PFSK-1 (cell line): ENCODE measurements around the gene RRM2. TPM values are rescaled to one million over a fixed set of nuclear protein-coding genes. Genes with fewer than 3 reads are reported as not detected.

Source experiments
- FOXP2 ChIP-seq: optimal IDR thresholded peaks from 2 replicates; pipeline ENCODE3; 2011; ENCODE audit warnings: borderline replicate concordance, control low read depth, inconsistent platforms; ENCODE audit not compliant: insufficient read depth; ENCODE audit errors: extremely low read length, extremely low read depth
- POLR2AphosphoS5 ChIP-seq: IDR thresholded peaks from 2 replicates; pipeline ENCODE4 v1.6.1; 2012; ENCODE audit warnings: low read depth, mild to moderate bottlenecking, control low read depth, low read length, moderate library complexity
- SIN3A ChIP-seq: IDR thresholded peaks from 2 replicates; pipeline ENCODE4 v1.6.1; 2012; ENCODE audit warnings: mild to moderate bottlenecking, low read length, moderate library complexity, borderline replicate concordance; ENCODE audit not compliant: insufficient read depth
- TAF1 ChIP-seq: IDR thresholded peaks from 2 replicates; pipeline ENCODE4 v1.6.1; 2012; ENCODE audit warnings: low read length, control low read depth, borderline replicate concordance; ENCODE audit not compliant: insufficient read depth
- polyA plus RNA-seq: library from polyadenylated mRNA; unstranded; fragments of >200 nt; gene quantifications from one replicate; pipeline ENCODE4 v1.2.1, GENCODE V29; 2012; ENCODE audit warnings: low read depth, missing spikeins; ENCODE audit not compliant: insufficient read length
- TF ChIP-seq, protein P1 (sequence below), 2 experiments: IDR thresholded peaks; 2 replicates each; pipeline versions ENCODE4 v1.6.1 to v1.8.0; 2011 to 2012; ENCODE audit warnings: low read depth in 2 of 2, low read length in 2 of 2, control low read depth in 1 of 2, inconsistent platforms in 1 of 2, mild to moderate bottlenecking in 1 of 2, moderate library complexity in 1 of 2; ENCODE audit not compliant: insufficient read depth in 1 of 2

Gene RRM2
- 55.8 TPM for polyA plus RNA-seq

DNA sequence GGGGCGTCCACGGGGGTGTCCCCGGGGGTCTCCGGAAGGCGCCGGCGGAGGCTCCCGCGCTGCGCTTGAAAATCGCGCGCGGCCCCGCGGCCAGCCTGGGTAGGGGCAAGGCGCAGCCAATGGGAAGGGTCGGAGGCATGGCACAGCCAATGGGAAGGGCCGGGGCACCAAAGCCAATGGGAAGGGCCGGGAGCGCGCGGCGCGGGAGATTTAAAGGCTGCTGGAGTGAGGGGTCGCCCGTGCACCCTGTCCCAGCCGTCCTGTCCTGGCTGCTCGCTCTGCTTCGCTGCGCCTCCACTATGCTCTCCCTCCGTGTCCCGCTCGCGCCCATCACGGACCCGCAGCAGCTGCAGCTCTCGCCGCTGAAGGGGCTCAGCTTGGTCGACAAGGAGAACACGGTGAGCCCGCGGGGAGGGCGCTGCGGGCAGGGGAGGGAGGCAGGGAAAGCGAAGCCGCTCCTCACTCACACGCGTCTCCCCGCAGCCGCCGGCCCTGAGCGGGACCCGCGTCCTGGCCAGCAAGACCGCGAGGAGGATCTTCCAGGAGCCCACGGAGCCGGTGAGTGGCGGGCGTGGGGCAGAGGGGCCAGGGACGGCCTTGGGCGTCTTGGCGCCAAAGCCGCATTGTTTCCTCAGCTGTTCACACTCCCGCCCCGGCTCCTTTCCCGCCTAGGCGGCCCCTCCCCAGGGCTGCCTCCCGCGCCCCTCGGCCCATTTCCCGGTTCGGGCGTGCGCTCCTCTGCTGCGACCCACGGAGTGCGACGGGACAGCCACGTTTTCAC is at the start of gene RRM2:
TSS of gene RRM2 (plus strand) at position 240 of the 781 bp plus-strand sequence. CDS start at position 300, 60 bp downstream.
- TF ChIP-seq, protein P1, sequence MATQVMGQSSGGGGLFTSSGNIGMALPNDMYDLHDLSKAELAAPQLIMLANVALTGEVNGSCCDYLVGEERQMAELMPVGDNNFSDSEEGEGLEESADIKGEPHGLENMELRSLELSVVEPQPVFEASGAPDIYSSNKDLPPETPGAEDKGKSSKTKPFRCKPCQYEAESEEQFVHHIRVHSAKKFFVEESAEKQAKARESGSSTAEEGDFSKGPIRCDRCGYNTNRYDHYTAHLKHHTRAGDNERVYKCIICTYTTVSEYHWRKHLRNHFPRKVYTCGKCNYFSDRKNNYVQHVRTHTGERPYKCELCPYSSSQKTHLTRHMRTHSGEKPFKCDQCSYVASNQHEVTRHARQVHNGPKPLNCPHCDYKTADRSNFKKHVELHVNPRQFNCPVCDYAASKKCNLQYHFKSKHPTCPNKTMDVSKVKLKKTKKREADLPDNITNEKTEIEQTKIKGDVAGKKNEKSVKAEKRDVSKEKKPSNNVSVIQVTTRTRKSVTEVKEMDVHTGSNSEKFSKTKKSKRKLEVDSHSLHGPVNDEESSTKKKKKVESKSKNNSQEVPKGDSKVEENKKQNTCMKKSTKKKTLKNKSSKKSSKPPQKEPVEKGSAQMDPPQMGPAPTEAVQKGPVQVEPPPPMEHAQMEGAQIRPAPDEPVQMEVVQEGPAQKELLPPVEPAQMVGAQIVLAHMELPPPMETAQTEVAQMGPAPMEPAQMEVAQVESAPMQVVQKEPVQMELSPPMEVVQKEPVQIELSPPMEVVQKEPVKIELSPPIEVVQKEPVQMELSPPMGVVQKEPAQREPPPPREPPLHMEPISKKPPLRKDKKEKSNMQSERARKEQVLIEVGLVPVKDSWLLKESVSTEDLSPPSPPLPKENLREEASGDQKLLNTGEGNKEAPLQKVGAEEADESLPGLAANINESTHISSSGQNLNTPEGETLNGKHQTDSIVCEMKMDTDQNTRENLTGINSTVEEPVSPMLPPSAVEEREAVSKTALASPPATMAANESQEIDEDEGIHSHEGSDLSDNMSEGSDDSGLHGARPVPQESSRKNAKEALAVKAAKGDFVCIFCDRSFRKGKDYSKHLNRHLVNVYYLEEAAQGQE (IDR thresholded peaks at IDR 0.05; ENCODE audit: insufficient read depth in 1 of 2, low read depth in 2 of 2, low read length in 2 of 2), result no peak
- TF ChIP-seq FOXP2, result peak; percentile 31
- TF ChIP-seq TAF1, result peak; percentile 64; the same call in 1 of the 2 replicates
- TF ChIP-seq POLR2AphosphoS5, result peak; percentile 99
- peak; percentile 79; the same call in 1 of the 2 replicates for TF ChIP-seq SIN3A

DNA sequence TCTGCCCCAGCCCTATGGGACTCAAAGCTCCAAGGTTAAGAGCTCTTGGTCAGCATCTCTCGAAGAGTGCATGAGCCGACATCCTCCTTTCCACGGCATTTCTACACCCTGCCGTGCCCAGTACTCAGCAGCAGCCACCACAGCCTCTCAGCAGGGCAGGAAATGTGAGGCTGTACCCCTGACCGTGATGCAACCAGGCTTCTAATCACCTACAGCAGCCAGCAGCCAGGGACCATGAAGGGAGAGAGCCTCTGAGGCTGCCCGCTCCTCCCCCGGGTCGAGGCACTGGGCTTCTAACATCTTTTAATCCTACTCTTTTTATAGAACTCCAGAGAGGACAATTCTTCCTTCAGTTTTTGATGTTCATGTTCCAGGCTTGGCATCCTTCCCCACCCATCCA is 48.8 kb upstream of the RRM2 start:
- TF ChIP-seq FOXP2, result no peak
- no peak for TF ChIP-seq SIN3A
- TF ChIP-seq POLR2AphosphoS5, result no peak
- TF ChIP-seq, protein P1 (IDR thresholded peaks at IDR 0.05; ENCODE audit: insufficient read depth in 1 of 2, low read depth in 2 of 2, low read length in 2 of 2), result no peak
- TF ChIP-seq TAF1, result no peak

DNA sequence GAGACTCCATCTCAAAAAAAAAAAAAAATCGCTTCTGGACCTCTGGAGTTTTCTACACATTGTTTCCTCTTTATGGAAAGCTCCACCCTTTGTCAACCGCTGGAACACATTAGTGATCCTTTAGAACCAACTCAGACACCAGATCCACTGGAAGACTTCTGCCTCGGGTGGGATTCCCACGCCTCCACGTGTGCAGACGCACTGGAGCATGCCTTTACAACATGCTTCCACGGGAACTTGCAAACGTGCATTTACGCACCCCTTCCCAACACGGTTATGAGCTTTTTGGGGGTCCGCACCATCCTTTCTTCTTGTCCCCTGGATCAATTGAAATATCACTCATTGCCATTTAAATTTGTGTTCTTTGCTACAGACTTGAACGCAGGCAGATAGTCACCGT is 47.4 kb upstream of the RRM2 start:
- TF ChIP-seq SIN3A, result no peak
- TF ChIP-seq, protein P1 (IDR thresholded peaks at IDR 0.05; ENCODE audit: insufficient read depth in 1 of 2, low read depth in 2 of 2, low read length in 2 of 2), result no peak
- no peak for TF ChIP-seq TAF1
- TF ChIP-seq FOXP2, result no peak
- no peak for TF ChIP-seq POLR2AphosphoS5

DNA sequence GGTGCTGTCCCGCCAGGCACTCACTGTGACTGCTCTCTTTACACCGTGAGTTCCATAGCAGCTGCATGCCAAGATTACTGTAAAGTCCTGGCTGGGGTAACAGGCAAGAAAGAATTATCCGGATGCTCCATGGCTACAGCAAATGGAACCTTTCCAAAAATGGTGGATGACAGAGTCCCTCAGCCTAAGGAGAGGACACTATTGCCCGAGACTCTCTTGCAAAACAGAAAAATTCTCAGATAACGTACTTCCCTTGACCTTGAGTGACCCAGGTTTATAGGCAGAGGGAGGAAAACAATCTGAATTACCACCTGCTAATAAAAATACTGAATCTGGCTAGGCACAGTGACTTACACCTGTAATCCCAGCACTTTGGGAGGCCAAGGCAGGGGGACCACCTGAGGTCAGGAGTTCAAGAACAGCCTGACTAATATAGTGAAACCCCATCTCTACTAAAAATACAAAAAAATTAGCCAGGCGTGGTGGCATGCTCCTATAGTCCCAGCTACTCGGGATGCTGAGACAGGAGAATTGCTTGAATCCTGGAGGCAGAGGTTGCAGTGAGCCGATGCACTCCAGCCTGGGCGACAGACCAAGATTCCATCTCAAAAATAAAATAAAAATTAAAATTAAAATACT is 46.8 kb upstream of the RRM2 start:
- TF ChIP-seq SIN3A (no peak), FOXP2 (no peak), TAF1 (no peak), POLR2AphosphoS5 (no peak)
- TF ChIP-seq, protein P1 (IDR thresholded peaks at IDR 0.05; ENCODE audit: insufficient read depth in 1 of 2, low read depth in 2 of 2, low read length in 2 of 2), result no peak
